Activated CD8-positive, alpha-beta T cell treated with anti-CD3 and anti-CD28 coated beads for 36 hours (primary cell): Measurements from ENCODE around the gene ZCCHC24. TPM values are rescaled to one million over a fixed set of nuclear protein-coding genes. Genes with fewer than 3 reads are reported as not detected.

ENCODE experiments used
- ATAC-seq: fragments of 200-7000 bp; cut with Tn5 transposase; one replicate; pipeline ENCODE4 v1.10.0; 2021; ENCODE audit warnings: mild to moderate bottlenecking, moderate library complexity
- CTCF ChIA-PET: fragments of 350-600 bp; sonication (Branson Sonifier 250); formaldehyde crosslinking; loops from one replicate; lab custom pipeline; 2021; ENCODE audit warnings: antibody characterized with exemption; lab: Charles Lee
- POLR2A ChIA-PET: fragments of 350-600 bp; sonication (Branson Sonifier 250); formaldehyde crosslinking; loops from one replicate; lab custom pipeline; 2021; ENCODE audit warnings: antibody characterized with exemption; lab: Charles Lee
- DNase-seq: peaks from one replicate; pipeline ENCODE4 v3.0.0-alpha.2; 2020
- H3K27ac Mint-ChIP-seq: one replicate; pipeline ENCODE4 v1.8.0; 2021; ENCODE audit warnings: mild to moderate bottlenecking, mixed read lengths
- H3K27me3 Mint-ChIP-seq: one replicate; pipeline ENCODE4 v1.8.0; 2021; ENCODE audit warnings: mixed read lengths
- H3K36me3 Mint-ChIP-seq: one replicate; pipeline ENCODE4 v1.8.0; 2021; ENCODE audit warnings: low read depth, mixed read lengths
- H3K4me1 Mint-ChIP-seq: one replicate; pipeline ENCODE4 v1.8.0; 2021; ENCODE audit warnings: low read depth, mixed read lengths
- H3K4me3 Mint-ChIP-seq: one replicate; pipeline ENCODE4 v1.8.0; 2021; ENCODE audit warnings: mild to moderate bottlenecking, moderate library complexity, mixed read lengths
- H3K9me3 Mint-ChIP-seq: one replicate; pipeline ENCODE4 v1.8.0; 2021; ENCODE audit warnings: mixed read lengths
- intact Hi-C: fragments of 100-400 bp; cut with micrococcal nuclease; formaldehyde crosslinking; loops from one replicate; pipeline ENCODE4 v1.10.0; 2022
- total RNA-seq, 2 experiments: library from RNA; stranded (reverse); gene quantifications; one replicate each; pipeline ENCODE4 v1.2.3, GENCODE V29; 2021
- TF ChIP-seq, protein P1 (sequence below): fragments of 200-600 bp; IDR thresholded peaks from one replicate; pipeline ENCODE4 v1.8.0; 2022; ENCODE audit warnings: antibody characterized with exemption, mild to moderate bottlenecking

Gene ZCCHC24
- total RNA-seq, 2 experiments from 2014 or later = 1.0 to 1.7 TPM

- TF ChIP-seq, protein P1, sequence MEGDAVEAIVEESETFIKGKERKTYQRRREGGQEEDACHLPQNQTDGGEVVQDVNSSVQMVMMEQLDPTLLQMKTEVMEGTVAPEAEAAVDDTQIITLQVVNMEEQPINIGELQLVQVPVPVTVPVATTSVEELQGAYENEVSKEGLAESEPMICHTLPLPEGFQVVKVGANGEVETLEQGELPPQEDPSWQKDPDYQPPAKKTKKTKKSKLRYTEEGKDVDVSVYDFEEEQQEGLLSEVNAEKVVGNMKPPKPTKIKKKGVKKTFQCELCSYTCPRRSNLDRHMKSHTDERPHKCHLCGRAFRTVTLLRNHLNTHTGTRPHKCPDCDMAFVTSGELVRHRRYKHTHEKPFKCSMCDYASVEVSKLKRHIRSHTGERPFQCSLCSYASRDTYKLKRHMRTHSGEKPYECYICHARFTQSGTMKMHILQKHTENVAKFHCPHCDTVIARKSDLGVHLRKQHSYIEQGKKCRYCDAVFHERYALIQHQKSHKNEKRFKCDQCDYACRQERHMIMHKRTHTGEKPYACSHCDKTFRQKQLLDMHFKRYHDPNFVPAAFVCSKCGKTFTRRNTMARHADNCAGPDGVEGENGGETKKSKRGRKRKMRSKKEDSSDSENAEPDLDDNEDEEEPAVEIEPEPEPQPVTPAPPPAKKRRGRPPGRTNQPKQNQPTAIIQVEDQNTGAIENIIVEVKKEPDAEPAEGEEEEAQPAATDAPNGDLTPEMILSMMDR = no peak
- intact Hi-C loops = no loop called here
- CTCF ChIA-PET = no interaction called here
Observed at GRCh38 chr10:79410315-79411094, 34.9 kb downstream of the ZCCHC24 start.

DNA sequence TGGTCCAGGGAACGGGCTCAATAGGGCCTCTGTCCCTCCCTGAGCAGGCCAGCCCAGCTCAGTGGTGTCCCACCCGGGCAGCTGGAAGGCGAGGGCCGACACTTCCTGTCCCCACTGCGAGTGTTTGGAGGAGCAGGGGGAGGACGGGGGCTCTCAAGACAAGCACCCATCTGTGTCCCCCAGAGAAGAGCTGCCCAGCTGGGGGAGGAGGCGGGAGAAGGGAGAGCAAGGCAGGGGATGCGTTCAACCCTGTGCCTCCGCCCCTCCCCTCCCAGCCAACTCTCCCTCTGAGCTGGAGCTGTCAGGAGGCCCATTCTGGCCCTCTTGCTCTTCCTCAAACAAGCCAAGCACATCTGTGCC lies 35.7 kb downstream of the ZCCHC24 start:
- ChIA-PET CTCF (interaction anchor here (1.5 kb wide), 1 partner anchor 9 kb away, joined by 3 read pairs; no protein-coding TSS in a partner anchor), POLR2A (no interaction called here)
- TF ChIP-seq, protein P1 = no peak
- H3K27me3 Mint-ChIP-seq = no peaks in the 10 kb centered on the region
- DNase-seq (no peak), ATAC-seq (no peak)
- intact Hi-C loops = no loop called here
- H3K4me1 Mint-ChIP-seq = peaks cover 5% of the 10 kb centered on the region
- H3K27ac Mint-ChIP-seq = no peak overlapping the region
- no peaks in the 10 kb centered on the region for H3K36me3 Mint-ChIP-seq
- H3K4me3 Mint-ChIP-seq = no peak overlapping the region
- no peaks in the 10 kb centered on the region for H3K9me3 Mint-ChIP-seq

More at GRCh38 chr10:79410315-79411094, 34.9 kb downstream of the ZCCHC24 start:
- Mint-ChIP-seq H3K9me3 (no peaks in the 10 kb centered on the region), H3K27ac (no peak overlapping the region), H3K27me3 (no peaks in the 10 kb centered on the region), H3K36me3 (no peaks in the 10 kb centered on the region), H3K4me3 (no peak overlapping the region), H3K4me1 (peaks cover 5% of the 10 kb centered on the region)
- ATAC-seq (no peak), DNase-seq (no peak)
- POLR2A ChIA-PET = no interaction called here

DNA sequence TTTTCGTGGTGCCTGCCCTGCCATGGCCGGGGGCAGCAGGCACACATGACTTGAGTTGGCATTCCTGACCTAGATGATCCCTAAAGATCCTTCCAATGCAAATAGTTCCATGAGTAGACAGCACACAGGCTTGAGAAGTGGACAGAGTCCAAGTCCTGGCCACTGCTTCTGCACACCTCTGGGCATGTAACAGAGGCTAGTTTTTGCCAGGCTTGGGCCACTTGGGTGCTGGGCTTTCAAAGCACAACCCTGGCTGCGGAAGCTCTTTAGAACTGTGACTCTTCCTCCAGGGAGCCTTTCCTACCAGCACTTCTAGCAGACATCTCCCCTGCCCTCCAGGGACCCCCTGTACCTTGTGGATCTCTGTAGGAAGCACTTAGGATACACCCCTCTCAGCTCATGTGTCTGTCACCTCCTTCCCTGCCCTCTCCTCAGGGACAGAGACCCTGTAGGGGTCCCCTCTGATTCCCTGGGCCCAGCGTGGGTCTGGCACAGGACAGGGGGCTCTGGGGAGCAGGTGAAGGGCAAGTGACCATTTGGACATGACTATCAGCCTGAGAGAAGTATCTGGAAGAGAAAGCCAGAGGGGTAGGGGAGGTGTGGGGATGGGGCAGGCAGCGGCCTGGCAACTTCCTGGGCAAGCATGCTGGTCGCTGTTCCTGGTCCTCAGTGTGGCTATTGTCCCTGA lies 36.2 kb downstream of the ZCCHC24 start:
- Mint-ChIP-seq H3K4me1 (peaks cover 5% of the 10 kb centered on the region), H3K27me3 (no peaks in the 10 kb centered on the region), H3K4me3 (no peak overlapping the region), H3K9me3 (no peaks in the 10 kb centered on the region), H3K27ac (no peak overlapping the region), H3K36me3 (no peaks in the 10 kb centered on the region)
- TF ChIP-seq, protein P1 = no peak
- ChIA-PET POLR2A (no interaction called here), CTCF (interaction anchor here (0.8 to 1.5 kb wide), 2 partner anchors 8 to 35 kb away, joined by 3 read pairs; no protein-coding TSS in a partner anchor)
- intact Hi-C loops = no loop called here
- ATAC-seq (no peak), DNase-seq (no peak)

DNA sequence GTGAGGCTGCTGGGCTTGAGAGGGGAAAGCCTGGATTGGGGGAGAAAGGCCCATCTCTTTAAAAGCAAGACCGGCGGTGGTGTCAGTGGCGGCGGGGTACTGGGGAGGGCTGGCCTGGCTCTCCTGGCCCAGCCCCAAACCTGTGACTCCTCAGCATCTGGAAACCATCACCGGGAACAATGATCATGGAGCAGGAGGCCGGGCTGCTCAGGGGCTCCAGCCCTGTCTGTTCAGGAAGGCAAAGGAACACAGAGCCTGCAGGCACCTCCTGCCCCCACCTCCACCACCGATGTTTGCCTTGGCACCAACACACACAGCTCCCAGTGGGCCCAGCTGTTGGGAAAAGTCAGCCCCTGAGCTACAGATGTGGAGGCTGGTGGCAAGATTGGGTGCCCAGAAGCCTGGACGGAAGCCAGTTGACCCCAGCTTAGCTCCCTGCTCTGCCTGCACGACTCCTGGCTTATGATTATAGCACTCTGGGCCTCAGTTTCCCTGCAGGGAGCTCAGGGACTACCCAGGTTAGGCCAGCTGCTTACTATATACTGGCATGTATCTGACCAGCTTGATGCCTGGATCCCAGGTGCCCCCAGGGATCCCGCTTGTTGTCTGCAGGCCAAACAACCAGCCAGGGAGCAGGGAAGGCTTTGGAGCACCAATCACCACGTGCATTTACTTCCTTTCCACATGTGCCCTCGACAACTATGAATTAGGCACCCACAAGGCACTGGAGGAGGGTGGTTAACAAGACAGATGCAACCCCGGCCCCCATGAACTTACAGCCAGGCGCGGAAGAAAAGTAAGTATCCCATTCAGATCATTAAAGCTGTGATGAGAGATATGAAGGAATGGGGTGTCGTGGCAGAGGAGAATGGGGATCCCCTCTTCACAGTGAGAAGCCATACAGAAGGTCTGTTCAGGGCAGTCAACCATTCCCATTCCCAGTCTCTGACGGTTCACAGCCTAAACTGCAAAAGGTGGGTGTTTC lies 37.3 kb downstream of the ZCCHC24 start:
- ATAC-seq = no peak
- H3K9me3 Mint-ChIP-seq = no peaks in the 10 kb centered on the region
- TF ChIP-seq, protein P1 = no peak
- H3K4me1 Mint-ChIP-seq = peaks cover 4% of the 10 kb centered on the region
- H3K36me3 Mint-ChIP-seq = no peaks in the 10 kb centered on the region
- H3K27ac Mint-ChIP-seq = no peak overlapping the region
- H3K4me3 Mint-ChIP-seq = no peak overlapping the region
- intact Hi-C loops = no loop called here
- H3K27me3 Mint-ChIP-seq = no peaks in the 10 kb centered on the region
- no peak for DNase-seq
- ChIA-PET POLR2A (no interaction called here), CTCF (interaction anchor here (0.8 to 1.5 kb wide), 2 partner anchors 7 to 34 kb away, joined by 3 read pairs; no protein-coding TSS in a partner anchor)
